GM18505 (cell line): ENCODE measurements around the gene RAD17.
A peak's percentile ranks its signal among the peaks of the same experiment; 100 is the strongest.
"Not testable (repeated sequence)": the region's sequence is repeated elsewhere in the genome, so short reads cannot be mapped to it uniquely, and the experiment has no call there.

ENCODE experiments used
- ATAC-seq: cut with Tn5 transposase; IDR thresholded peaks from one replicate; pipeline ENCODE4 v1.9.1; 2021; ENCODE audit not compliant: unreplicated experiment
- POLR2A ChIP-seq: IDR thresholded peaks from 4 replicates; pipeline ENCODE4 v1.6.1; 2011; ENCODE audit warnings: borderline replicate concordance; ENCODE audit not compliant: insufficient read depth, insufficient read length; ENCODE audit errors: extremely low read depth

RAD17 gene

GRCh38 chr5:69364850-69365249, 4.8 kb upstream of the RAD17 start:
- no peak for ATAC-seq
- no peak for TF ChIP-seq POLR2A

GRCh38 chr5:69367697-69368279, 1.8 kb upstream of the RAD17 start:
- TF ChIP-seq POLR2A = no peak

GRCh38 chr5:69368458-69369339, 919 bp upstream of the RAD17 start:
- ATAC-seq = no peak

More at GRCh38 chr5:69367697-69368279, 1.8 kb upstream of the RAD17 start:
- no peak for ATAC-seq

GRCh38 chr5:69370335-69370734, 717 bp downstream of the RAD17 start:
- ATAC-seq = not testable (repeated sequence)

More at GRCh38 chr5:69368458-69369339, 919 bp upstream of the RAD17 start:
- no peak for TF ChIP-seq POLR2A

GRCh38 chr5:69372394-69372793, 2.8 kb downstream of the RAD17 start:
- no peak for TF ChIP-seq POLR2A

GRCh38 chr5:69374911-69375446, 5.4 kb downstream of the RAD17 start:
- peak; percentile 39 for TF ChIP-seq POLR2A
- ATAC-seq = peak; percentile 67

More at GRCh38 chr5:69372394-69372793, 2.8 kb downstream of the RAD17 start:
- ATAC-seq = no peak

- no peak for ATAC-seq
- no peak for TF ChIP-seq POLR2A
Observed at GRCh38 chr5:69378376-69378775, 8.8 kb downstream of the RAD17 start.

- no peak for TF ChIP-seq POLR2A
- ATAC-seq = no peak
Observed at GRCh38 chr5:69404659-69405330, 35.2 kb downstream of the RAD17 start.

GRCh38 chr5:69414885-69415583, 45.4 kb downstream of the RAD17 start, which contains the start of gene MARVELD2:
MARVELD2 (plus strand) TSS chr5:69415116; CDS start chr5:69419386, 4,270 bp downstream.
- peak; percentile 17 for TF ChIP-seq POLR2A
- ATAC-seq = peak; percentile 71

- no peak for ATAC-seq
- TF ChIP-seq POLR2A = no peak
Observed at GRCh38 chr5:69415584-69415958, 46.0 kb downstream of the RAD17 start.

GRCh38 chr5:69416180-69416579, 46.6 kb downstream of the RAD17 start:
- no peak for ATAC-seq
- TF ChIP-seq POLR2A = no peak

- no peak for ATAC-seq
Observed at GRCh38 chr5:69416699-69417098, 47.1 kb downstream of the RAD17 start.

GRCh38 chr5:69418554-69418953, 48.9 kb downstream of the RAD17 start:
- ATAC-seq = no peak
- TF ChIP-seq POLR2A = no peak

More at GRCh38 chr5:69416699-69417098, 47.1 kb downstream of the RAD17 start:
- TF ChIP-seq POLR2A = no peak
